HEK293T (cell line): ENCODE results near the gene TIPARP.
A peak's percentile ranks its signal among the peaks of the same experiment; 100 is the strongest.

ENCODE experiments used
- CTCF ChIA-PET: fragments of 350-600 bp; formaldehyde crosslinking; extraction: SDS; loops from one replicate; lab custom pipeline; 2021; ENCODE audit warnings: antibody characterized with exemption, inconsistent platforms; lab: Yijun Ruan, JAX
- POLR2A ChIA-PET: fragments of 350-600 bp; formaldehyde crosslinking; extraction: SDS; loops from one replicate; lab custom pipeline; 2020; ENCODE audit warnings: antibody characterized with exemption, inconsistent platforms; lab: Yijun Ruan, JAX
- DNase-seq: peaks from one replicate; pipeline ENCODE4 v3.0.0; 2012; ENCODE audit warnings: mixed read lengths; ENCODE audit errors: extremely low spot score
- ARNT ChIP-seq: fragments of 450-650 bp; IDR thresholded peaks from 2 replicates; pipeline ENCODE4 v1.6.1; 2017; ENCODE audit warnings: mild to moderate bottlenecking
- BHLHE40 ChIP-seq: fragments of 450-650 bp; IDR thresholded peaks from 2 replicates; pipeline ENCODE4 v1.6.1; 2016; ENCODE audit warnings: mild to moderate bottlenecking, moderate library complexity, borderline replicate concordance
- CTBP1 ChIP-seq: fragments of 450-650 bp; IDR thresholded peaks from 2 replicates; pipeline ENCODE4 v1.6.1; 2016; ENCODE audit warnings: borderline replicate concordance
- ELF4 ChIP-seq: fragments of 450-650 bp; IDR thresholded peaks from 2 replicates; pipeline ENCODE4 v1.6.1; 2017; ENCODE audit warnings: antibody characterized with exemption
- FOXA1 ChIP-seq: fragments of 450-650 bp; IDR thresholded peaks from 2 replicates; pipeline ENCODE4 v1.6.1; 2016; ENCODE audit warnings: mild to moderate bottlenecking
- FOXK2 ChIP-seq: fragments of 450-650 bp; IDR thresholded peaks from 2 replicates; pipeline ENCODE4 v1.6.1; 2016; ENCODE audit warnings: mild to moderate bottlenecking
- FOXM1 ChIP-seq: fragments of 450-650 bp; IDR thresholded peaks from 2 replicates; pipeline ENCODE4 v1.6.1; 2017; ENCODE audit warnings: mild to moderate bottlenecking, borderline replicate concordance
- HDGF ChIP-seq: fragments of 450-650 bp; IDR thresholded peaks from 2 replicates; pipeline ENCODE4 v1.6.1; 2017; ENCODE audit warnings: antibody characterized with exemption, borderline replicate concordance
- L3MBTL2 ChIP-seq: fragments of 450-650 bp; conservative IDR thresholded peaks from 2 replicates; pipeline ENCODE4 v1.6.1; 2016; ENCODE audit warnings: mild to moderate bottlenecking
- LEF1 ChIP-seq: fragments of 450-650 bp; IDR thresholded peaks from 2 replicates; pipeline ENCODE4 v1.6.1; 2017; ENCODE audit warnings: mild to moderate bottlenecking, borderline replicate concordance
- NFRKB ChIP-seq: fragments of 450-650 bp; IDR thresholded peaks from 2 replicates; pipeline ENCODE4 v1.6.1; 2016; ENCODE audit warnings: mild to moderate bottlenecking, moderate library complexity
- PKNOX1 ChIP-seq: fragments of 450-650 bp; IDR thresholded peaks from 2 replicates; pipeline ENCODE4 v1.6.1; 2016
- SP1 ChIP-seq: fragments of 450-650 bp; IDR thresholded peaks from 2 replicates; pipeline ENCODE4 v1.6.1; 2017
- SUZ12 ChIP-seq: fragments of 450-650 bp; IDR thresholded peaks from 2 replicates; pipeline ENCODE4 v1.6.1; 2016; ENCODE audit warnings: mild to moderate bottlenecking
- TARDBP ChIP-seq: fragments of 450-650 bp; IDR thresholded peaks from 2 replicates; pipeline ENCODE4 v1.6.1; 2016
- ZNF384 ChIP-seq: fragments of 450-650 bp; IDR thresholded peaks from 2 replicates; pipeline ENCODE4 v1.6.1; 2016

The TIPARP gene

GRCh38 chr3:156674046-156674910 lies at the start of gene TIPARP:
TIPARP (plus strand) TSS chr3:156674590; CDS start chr3:156677698, 3,108 bp downstream.
- ChIA-PET CTCF (interaction anchor here (0.6 to 1.1 kb wide), 4 partner anchors 32 to 1402 kb away, joined by 3 read pairs; no protein-coding TSS in a partner anchor), POLR2A (interaction anchor here (1.0 to 2.6 kb wide), 4 partner anchors 9 to 414 kb away, joined by 3 to 19 read pairs (median 7); partner anchors contain the start of gene SSR3)
- peak; percentile 94 for DNase-seq
- no peak for TF ChIP-seq NFRKB
- TF ChIP-seq TARDBP: peak; percentile 98
- TF ChIP-seq SP1: no peak
- no peak for TF ChIP-seq FOXA1
- no peak for TF ChIP-seq LEF1
- TF ChIP-seq PKNOX1: peak; percentile 78
- TF ChIP-seq L3MBTL2: peak; percentile 75
- 0 out of 2 replicates have a peak, but pooled peaks have one; percentile 34 for TF ChIP-seq CTBP1
- no peak for TF ChIP-seq BHLHE40
- TF ChIP-seq ELF4: peak; percentile 41; the same call in 1 of the 2 replicates
- TF ChIP-seq FOXM1: no peak
- TF ChIP-seq ARNT: no peak
- no peak for TF ChIP-seq FOXK2
- no peak for TF ChIP-seq ZNF384

- ChIA-PET POLR2A (no interaction called here), CTCF (no interaction called here)
- DNase-seq: no peak
- no peak for TF ChIP-seq PKNOX1
- no peak for TF ChIP-seq BHLHE40
- TF ChIP-seq CTBP1: no peak
- TF ChIP-seq ELF4: no peak
- no peak for TF ChIP-seq SP1
- TF ChIP-seq ZNF384: no peak
- TF ChIP-seq HDGF: no peak
- no peak for TF ChIP-seq FOXM1
- no peak for TF ChIP-seq ARNT
- no peak for TF ChIP-seq FOXA1
- no peak for TF ChIP-seq LEF1
- no peak for TF ChIP-seq L3MBTL2
- TF ChIP-seq FOXK2: no peak
Observed at GRCh38 chr3:156626104-156626503, 48.3 kb upstream of the TIPARP start.

- TF ChIP-seq TARDBP: no peak
- TF ChIP-seq SP1: no peak
- TF ChIP-seq FOXA1: no peak
- no peak for TF ChIP-seq NFRKB
- TF ChIP-seq BHLHE40: no peak
- TF ChIP-seq FOXK2: no peak
- TF ChIP-seq FOXM1: no peak
- no peak for TF ChIP-seq ELF4
- no peak for TF ChIP-seq PKNOX1
- TF ChIP-seq LEF1: no peak
- TF ChIP-seq HDGF: no peak
- no peak for TF ChIP-seq SUZ12
- no peak for TF ChIP-seq CTBP1
- no peak for TF ChIP-seq ZNF384
- TF ChIP-seq L3MBTL2: no peak
- POLR2A ChIA-PET: no interaction called here
- CTCF ChIA-PET: no interaction called here
- no peak for DNase-seq
Observed at GRCh38 chr3:156627946-156628569, 46.3 kb upstream of the TIPARP start.

GRCh38 chr3:156628836-156629618 lies 45.4 kb upstream of the TIPARP start:
- no peak for DNase-seq
- CTCF ChIA-PET: no interaction called here
- TF ChIP-seq TARDBP (no peak), FOXM1 (no peak), ELF4 (no peak), SP1 (no peak), FOXK2 (no peak), L3MBTL2 (no peak), SUZ12 (no peak), ARNT (no peak), FOXA1 (no peak), NFRKB (no peak), HDGF (no peak)
- POLR2A ChIA-PET: interaction anchor here (1.2 kb wide), 1 partner anchor 75 kb away, joined by 4 read pairs; no protein-coding TSS in a partner anchor
